COLO668 (cell line): ENCODE measurements around the gene TSPAN18.

Experiments used
- DNase-seq: peaks from one replicate; lab custom pipeline; 2025; ENCODE audit not compliant: unreplicated experiment; lab: John Stamatoyannopoulos, UW

Gene TSPAN18

GRCh38 chr11:44971185-44971584 is 244.4 kb downstream of the TSPAN18 start:
- DNase-seq: no peak

- DNase-seq: no peak
These were observed 246.1 kb downstream of the TSPAN18 start for GRCh38 chr11:44972746-44973435.

GRCh38 chr11:44973632-44974401 is 247.1 kb downstream of the TSPAN18 start:
- no peak for DNase-seq

- DNase-seq: no peak
These were observed 247.7 kb downstream of the TSPAN18 start for GRCh38 chr11:44974402-44975000.

GRCh38 chr11:44976576-44976975 is 249.8 kb downstream of the TSPAN18 start:
- no peak for DNase-seq

GRCh38 chr11:44977493-44977984 is 250.8 kb downstream of the TSPAN18 start:
- peak; percentile 23 for DNase-seq

- DNase-seq: no peak
These were observed 251.7 kb downstream of the TSPAN18 start for GRCh38 chr11:44978274-44978960.

- DNase-seq: peak; percentile 96
These were observed 252.2 kb downstream of the TSPAN18 start for GRCh38 chr11:44978961-44979331.

- DNase-seq: peak; percentile 94
These were observed 253.0 kb downstream of the TSPAN18 start for GRCh38 chr11:44979543-44980399.

- DNase-seq: no peak
These were observed 254.0 kb downstream of the TSPAN18 start for GRCh38 chr11:44980533-44981427.
